Stimulated activated CD8-positive, alpha-beta memory T cell treated with anti-CD3 and anti-CD28 coated beads, Interleukin-15, amount 100 ng/mL, for 24 hours (primary cell): ENCODE results near the gene HEBP2.

Experiments used
- DNase-seq: peaks from one replicate; pipeline ENCODE4 v3.0.0-alpha.2; 2020; ENCODE audit warnings: low read depth

Gene HEBP2

DNA sequence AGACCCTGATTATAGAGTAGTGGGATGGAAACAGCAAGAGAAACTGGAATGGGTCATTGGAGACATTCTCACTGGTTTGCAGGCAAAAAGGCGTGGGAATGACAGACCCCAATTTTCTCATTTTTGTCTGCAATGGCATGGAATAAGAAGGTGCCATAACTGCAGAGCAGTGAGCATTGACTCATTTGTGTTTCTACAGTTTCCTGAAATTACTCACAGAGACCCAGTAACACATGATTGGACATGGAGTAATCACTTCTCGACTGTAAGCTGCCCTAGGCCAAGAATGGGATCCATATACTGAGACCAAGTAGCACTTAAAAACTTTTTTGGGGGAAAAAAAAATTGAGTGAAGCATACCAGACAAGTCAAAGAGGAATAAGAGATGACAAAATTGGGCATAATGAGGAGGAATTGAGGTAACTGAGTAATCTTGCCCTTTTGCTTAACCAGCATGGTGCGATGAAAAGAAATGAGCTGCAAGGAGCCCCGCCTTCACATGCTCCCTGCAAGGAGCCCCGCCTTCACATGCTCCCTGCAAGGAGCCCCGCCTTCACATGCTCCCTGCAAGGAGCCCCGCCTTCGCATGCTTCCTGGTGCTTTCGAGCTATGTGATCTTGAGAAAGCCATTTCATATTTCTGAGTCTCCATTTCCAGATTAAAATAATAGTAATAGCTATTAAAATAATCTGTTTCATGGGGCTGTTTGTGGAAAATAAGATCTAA lies 51.1 kb downstream of the HEBP2 start:
- no peak for DNase-seq

- no peak for DNase-seq
Observed at GRCh38 chr6:138455746-138456400, 51.9 kb downstream of the HEBP2 start.

DNA sequence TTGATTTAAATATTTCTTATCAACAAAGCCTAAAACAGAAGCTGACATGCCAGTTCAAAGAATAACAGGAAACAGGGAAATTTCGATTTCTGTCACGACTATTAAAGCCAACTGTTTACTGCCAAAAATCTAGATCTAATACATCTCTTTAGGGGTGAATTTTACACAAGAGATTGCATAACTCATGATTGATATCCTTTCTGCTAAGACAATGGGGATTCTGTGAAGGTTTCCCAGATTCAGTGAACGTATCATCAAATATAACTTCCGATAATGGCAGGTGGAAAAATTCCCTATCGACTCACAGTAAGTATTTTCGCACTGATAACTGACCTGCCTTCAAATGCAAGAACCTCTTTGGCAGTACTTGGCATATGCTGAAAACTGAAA lies 52.4 kb downstream of the HEBP2 start:
- DNase-seq: no peak

DNA sequence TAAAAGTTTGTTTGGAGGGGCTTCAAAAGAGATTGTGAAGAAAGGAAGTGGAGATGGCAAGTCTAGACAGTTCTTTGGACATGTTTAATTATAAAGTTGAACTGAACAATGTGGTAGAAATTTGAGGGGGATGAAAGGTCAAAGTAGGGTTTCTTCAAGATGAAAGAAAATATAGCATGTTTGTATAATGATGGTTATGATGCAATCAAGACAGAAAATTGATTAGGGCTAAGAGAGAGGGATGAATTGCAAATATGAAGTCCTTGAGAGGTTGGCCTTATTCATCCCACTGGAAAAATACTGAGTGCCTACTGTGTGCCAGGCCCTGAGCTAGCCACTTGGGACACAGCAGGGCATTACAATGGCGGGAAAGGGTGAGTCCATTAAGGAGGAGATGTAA lies 57.6 kb downstream of the HEBP2 start:
- no peak for DNase-seq

DNA sequence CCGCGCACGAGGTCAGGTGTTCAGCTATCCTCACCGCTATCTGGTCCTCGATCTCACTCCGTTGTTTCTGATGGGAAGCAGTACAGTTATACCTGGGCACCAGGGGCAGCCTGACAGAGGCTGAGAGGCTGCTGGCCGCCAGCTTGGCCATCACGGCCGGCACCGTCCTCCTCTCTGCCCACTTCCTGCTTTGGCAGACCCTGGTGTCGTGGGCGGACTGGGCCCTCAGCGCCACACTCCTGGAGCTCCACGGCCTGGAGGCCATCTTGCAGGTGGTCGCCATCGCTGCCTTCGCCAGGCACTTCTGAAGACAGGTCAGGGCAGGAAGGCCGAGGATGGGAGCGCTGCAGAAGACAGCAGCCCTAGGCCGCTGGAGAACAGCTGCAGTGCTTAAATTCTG lies 60.1 kb downstream of the HEBP2 start:
- no peak for DNase-seq

DNA sequence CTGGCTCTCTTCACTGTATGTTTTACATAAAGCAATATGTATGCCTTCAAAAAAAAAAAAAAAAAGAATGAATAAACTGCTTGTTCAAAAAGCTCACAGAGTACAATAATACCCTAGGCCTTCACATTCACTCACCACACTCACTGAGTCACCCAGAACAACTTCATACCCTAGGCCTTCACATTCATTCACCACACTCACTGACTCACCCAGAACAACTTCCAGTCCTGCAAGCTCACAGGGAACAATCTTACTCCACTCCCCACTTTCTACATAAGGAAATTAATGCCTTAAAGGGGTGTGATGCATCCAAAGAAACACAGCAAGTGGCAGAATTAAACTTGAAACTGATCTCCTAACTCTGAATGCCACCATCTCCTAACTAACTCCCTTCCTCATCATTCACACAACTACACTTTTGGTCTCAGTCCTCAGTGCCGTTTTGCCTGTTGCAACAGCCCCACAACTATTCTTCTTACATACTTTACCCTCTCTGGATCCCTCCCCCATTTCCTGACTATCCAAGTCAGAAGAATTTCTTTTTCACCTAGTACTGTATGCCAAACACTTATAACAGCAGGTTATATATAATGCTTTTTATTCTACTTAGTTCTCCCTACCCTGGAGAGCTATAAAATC lies 61.1 kb downstream of the HEBP2 start:
- no peak for DNase-seq

- no peak for DNase-seq
Observed at GRCh38 chr6:138467901-138468300, 63.9 kb downstream of the HEBP2 start.

GRCh38 chr6:138468320-138469015 lies 64.4 kb downstream of the HEBP2 start:
- DNase-seq: no peak
